ENCODE results near the gene GSTA4.
A peak's percentile ranks its signal among the peaks of the same experiment; 100 is the strongest.

The GSTA4 gene

GRCh38 chr6:52995913-52996645 lies 995 bp upstream of the GSTA4 start:
- Histone ChIP-seq H3K27me3 (ENCODE audit: insufficient read depth, low read length) (no peaks in the 10 kb centered on the region; the same call in 1 of the 2 replicates), H3K9me3 (ENCODE audit: low read length) (no peaks in the 10 kb centered on the region), H3K27ac (ENCODE audit: low read depth, low read length, poor library complexity, severe bottlenecking) (no peak overlapping the region), H3K9ac (ENCODE audit: low read length) (no peak overlapping the region), H3K9me2 (ENCODE audit: low read depth, low read length) (no peaks in the 10 kb centered on the region), H4K20me1 (ENCODE audit: insufficient read depth, low read length) (no peaks in the 10 kb centered on the region), H3K4me3 (ENCODE audit: low read depth, low read length, poor library complexity, severe bottlenecking) (peak overlapping the region; percentile 51), H2AFZ (ENCODE audit: low read length) (no peak overlapping the region), H3K36me3 (ENCODE audit: insufficient read depth, low read length) (no peaks in the 10 kb centered on the region), H3K4me2 (ENCODE audit: low read length) (peak overlapping the region; percentile 54), H3K79me2 (ENCODE audit: insufficient read depth, low read length) (no peaks in the 10 kb centered on the region), H3F3A (ENCODE audit: insufficient read depth, low read length) (peaks cover 4% of the 10 kb centered on the region; the same call in 1 of the 2 replicates), H3K4me1 (ENCODE audit: insufficient read depth, low read length, severe bottlenecking) (peaks cover 21% of the 10 kb centered on the region)
- TF ChIP-seq, protein P1, sequence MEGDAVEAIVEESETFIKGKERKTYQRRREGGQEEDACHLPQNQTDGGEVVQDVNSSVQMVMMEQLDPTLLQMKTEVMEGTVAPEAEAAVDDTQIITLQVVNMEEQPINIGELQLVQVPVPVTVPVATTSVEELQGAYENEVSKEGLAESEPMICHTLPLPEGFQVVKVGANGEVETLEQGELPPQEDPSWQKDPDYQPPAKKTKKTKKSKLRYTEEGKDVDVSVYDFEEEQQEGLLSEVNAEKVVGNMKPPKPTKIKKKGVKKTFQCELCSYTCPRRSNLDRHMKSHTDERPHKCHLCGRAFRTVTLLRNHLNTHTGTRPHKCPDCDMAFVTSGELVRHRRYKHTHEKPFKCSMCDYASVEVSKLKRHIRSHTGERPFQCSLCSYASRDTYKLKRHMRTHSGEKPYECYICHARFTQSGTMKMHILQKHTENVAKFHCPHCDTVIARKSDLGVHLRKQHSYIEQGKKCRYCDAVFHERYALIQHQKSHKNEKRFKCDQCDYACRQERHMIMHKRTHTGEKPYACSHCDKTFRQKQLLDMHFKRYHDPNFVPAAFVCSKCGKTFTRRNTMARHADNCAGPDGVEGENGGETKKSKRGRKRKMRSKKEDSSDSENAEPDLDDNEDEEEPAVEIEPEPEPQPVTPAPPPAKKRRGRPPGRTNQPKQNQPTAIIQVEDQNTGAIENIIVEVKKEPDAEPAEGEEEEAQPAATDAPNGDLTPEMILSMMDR (IDR thresholded peaks at IDR 0.05; ENCODE audit: low read length), result no peak
- no peak for TF ChIP-seq EZH2 (IDR thresholded peaks at IDR 0.05; ENCODE audit: borderline replicate concordance, low read length)

- H3K9me2 ChIP-seq (ENCODE audit: low read depth, low read length), result no peaks in the 10 kb centered on the region
- peak overlapping the region; percentile 85 for H2AFZ ChIP-seq (ENCODE audit: low read length)
- TF ChIP-seq EZH2 (IDR thresholded peaks at IDR 0.05; ENCODE audit: borderline replicate concordance, low read length), result no peak
- TF ChIP-seq, protein P1 (IDR thresholded peaks at IDR 0.05; ENCODE audit: low read length), result no peak
- H3F3A ChIP-seq (ENCODE audit: insufficient read depth, low read length), result peaks cover 4% of the 10 kb centered on the region; the same call in 1 of the 2 replicates
- H3K27ac ChIP-seq (ENCODE audit: low read depth, low read length, poor library complexity, severe bottlenecking), result no peak overlapping the region
- H3K9me3 ChIP-seq (ENCODE audit: low read length), result no peaks in the 10 kb centered on the region
- H3K4me2 ChIP-seq (ENCODE audit: low read length), result peak overlapping the region; percentile 86
- H3K36me3 ChIP-seq (ENCODE audit: insufficient read depth, low read length), result no peaks in the 10 kb centered on the region
- H3K9ac ChIP-seq (ENCODE audit: low read length), result peak overlapping the region; percentile 65
- H4K20me1 ChIP-seq (ENCODE audit: insufficient read depth, low read length), result no peaks in the 10 kb centered on the region
- no peaks in the 10 kb centered on the region; the same call in 1 of the 2 replicates for H3K27me3 ChIP-seq (ENCODE audit: insufficient read depth, low read length)
- no peaks in the 10 kb centered on the region for H3K79me2 ChIP-seq (ENCODE audit: insufficient read depth, low read length)
- H3K4me1 ChIP-seq (ENCODE audit: insufficient read depth, low read length, severe bottlenecking), result peaks cover 21% of the 10 kb centered on the region
- H3K4me3 ChIP-seq (ENCODE audit: low read depth, low read length, poor library complexity, severe bottlenecking), result peak overlapping the region; percentile 72
These were observed 320 bp downstream of the GSTA4 start for GRCh38 chr6:52994839-52995088.

- H3K79me2 ChIP-seq (ENCODE audit: insufficient read depth, low read length), result no peaks in the 10 kb centered on the region
- no peak overlapping the region for H3K27ac ChIP-seq (ENCODE audit: low read depth, low read length, poor library complexity, severe bottlenecking)
- TF ChIP-seq, protein P1 (IDR thresholded peaks at IDR 0.05; ENCODE audit: low read length), result no peak
- TF ChIP-seq EZH2 (IDR thresholded peaks at IDR 0.05; ENCODE audit: borderline replicate concordance, low read length), result no peak
- H3K9me2 ChIP-seq (ENCODE audit: low read depth, low read length), result no peaks in the 10 kb centered on the region
- H4K20me1 ChIP-seq (ENCODE audit: insufficient read depth, low read length), result no peaks in the 10 kb centered on the region
- no peaks in the 10 kb centered on the region for H3K36me3 ChIP-seq (ENCODE audit: insufficient read depth, low read length)
- no peaks in the 10 kb centered on the region for H3K27me3 ChIP-seq (ENCODE audit: insufficient read depth, low read length)
- H3F3A ChIP-seq (ENCODE audit: insufficient read depth, low read length), result peaks cover 4% of the 10 kb centered on the region; the same call in 1 of the 2 replicates
- H3K4me2 ChIP-seq (ENCODE audit: low read length), result peak overlapping the region; percentile 86
- peak overlapping the region; percentile 65 for H3K9ac ChIP-seq (ENCODE audit: low read length)
- peak overlapping the region; percentile 72 for H3K4me3 ChIP-seq (ENCODE audit: low read depth, low read length, poor library complexity, severe bottlenecking)
- H3K9me3 ChIP-seq (ENCODE audit: low read length), result no peaks in the 10 kb centered on the region
- peak overlapping the region; percentile 85 for H2AFZ ChIP-seq (ENCODE audit: low read length)
- H3K4me1 ChIP-seq (ENCODE audit: insufficient read depth, low read length, severe bottlenecking), result peaks cover 21% of the 10 kb centered on the region
These were observed 849 bp downstream of the GSTA4 start for GRCh38 chr6:52994031-52994838.
